HG03139 (cell line): ENCODE results near the gene PDE11A.
A peak's percentile ranks its signal among the peaks of the same experiment; 100 is the strongest.
"Not testable (repeated sequence)": the region's sequence is repeated elsewhere in the genome, so short reads cannot be mapped to it uniquely, and the experiment has no call there.

Source experiments
- ATAC-seq: cut with Tn5 transposase; IDR thresholded peaks from one replicate; pipeline ENCODE4 v1.9.1; 2021; ENCODE audit not compliant: unreplicated experiment

PDE11A gene

DNA sequence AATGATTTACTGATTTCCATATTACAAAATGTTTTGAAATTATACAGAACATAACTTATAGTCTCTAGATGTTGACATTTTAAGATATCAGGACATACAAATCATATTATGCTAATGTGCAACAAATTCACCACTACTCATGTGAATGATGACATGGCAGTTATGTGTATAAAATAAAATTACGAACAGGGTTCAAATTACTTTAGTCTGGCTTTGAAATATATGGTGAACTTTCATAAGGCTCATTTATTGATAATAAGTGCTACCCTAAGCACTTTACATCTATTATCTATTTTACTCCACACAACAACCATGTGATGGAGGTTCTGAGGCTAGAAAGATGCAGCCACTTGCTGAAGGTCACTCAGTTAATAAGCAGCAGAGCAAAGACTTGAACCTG, 62.8 kb downstream of the PDE11A start:
- no peak for ATAC-seq

DNA sequence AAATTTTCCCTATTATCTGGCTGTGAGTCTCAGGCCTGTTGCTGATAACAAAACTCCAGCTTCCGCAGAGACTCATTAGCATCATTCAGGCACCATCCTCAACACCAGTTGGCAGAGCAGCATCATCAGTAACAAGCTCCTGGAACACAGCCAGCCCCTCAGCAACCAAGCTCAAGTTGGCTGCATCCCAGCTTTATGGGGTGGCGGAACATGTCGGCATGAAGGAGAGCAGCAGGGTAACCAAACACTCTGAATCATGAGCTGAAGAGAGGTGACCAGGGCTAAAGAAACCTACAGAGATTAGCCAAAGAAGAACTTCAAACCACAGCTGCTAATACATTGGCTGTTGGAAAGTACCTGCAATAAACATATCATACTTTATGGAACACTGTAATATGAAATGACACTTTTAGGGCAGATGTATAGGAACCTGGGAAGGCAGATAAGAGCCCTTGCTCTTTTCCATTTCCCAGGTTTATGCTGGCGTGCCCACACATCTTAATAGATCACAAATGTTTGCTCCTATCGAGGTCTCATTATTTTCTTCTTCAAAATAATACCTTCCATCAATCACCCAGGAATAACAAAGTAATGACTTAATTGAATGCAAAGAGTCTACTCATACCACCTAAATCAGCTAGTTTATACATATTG, 63.8 kb downstream of the PDE11A start:
- ATAC-seq, result no peak

DNA sequence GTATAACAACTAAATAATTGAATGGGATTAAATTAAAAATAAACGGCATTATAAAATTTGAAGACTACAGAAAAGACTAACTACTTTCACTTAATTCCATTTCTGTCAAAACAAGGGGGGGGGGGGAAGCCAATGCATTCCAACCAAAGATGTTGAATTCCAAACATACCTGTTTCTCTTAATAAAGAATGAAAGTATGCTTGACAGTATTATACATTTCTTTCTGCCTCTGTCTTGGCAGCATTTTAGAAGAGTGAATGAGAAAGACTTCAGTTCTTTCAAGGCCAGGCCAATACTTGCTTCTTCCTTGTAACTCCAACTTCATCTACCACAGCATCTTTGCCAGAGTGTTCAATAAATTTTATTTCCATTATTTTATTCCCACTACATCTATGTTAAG, 65.9 kb downstream of the PDE11A start:
- no peak for ATAC-seq

DNA sequence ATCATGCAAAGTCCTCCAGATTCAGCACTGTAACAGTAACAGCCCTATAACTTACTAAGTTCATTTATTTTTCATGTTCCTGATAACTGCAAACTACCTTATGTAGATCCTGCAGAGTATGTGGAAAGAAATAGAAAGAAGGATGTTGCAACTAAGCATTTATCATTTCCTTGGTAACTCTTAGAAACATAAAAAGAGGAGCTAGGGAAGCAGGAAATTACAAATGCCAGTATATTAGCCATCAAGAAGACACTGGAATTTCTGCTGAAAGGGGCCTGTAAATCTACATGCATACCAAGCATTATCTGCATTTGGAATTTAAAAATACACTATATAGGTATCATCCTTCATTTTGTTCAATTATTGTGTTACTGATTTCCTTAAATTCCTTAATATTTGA, 66.8 kb downstream of the PDE11A start:
- no peak for ATAC-seq

GRCh38 chr2:178002038-178002437, 70.5 kb downstream of the PDE11A start:
- no peak for ATAC-seq

DNA sequence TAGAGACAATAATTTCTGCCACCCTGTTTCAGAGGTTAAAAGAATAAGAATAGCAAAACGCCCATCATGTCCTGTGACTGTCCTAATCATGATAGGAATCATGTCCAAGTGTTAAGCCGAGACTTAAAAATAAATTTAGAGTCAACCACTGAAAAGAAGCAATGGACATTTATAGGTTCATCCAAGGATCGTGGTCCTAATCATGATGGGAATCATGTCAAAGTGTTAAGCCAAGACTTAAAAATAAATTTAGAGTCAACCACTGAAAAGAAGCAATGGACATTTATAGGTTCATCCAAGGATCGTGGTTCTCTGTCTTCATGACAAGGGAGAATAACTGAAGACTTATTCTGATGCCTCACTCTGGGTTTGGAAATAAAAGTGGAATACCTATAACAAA, 73.6 kb downstream of the PDE11A start:
- no peak for ATAC-seq

- no peak for ATAC-seq
Observed at GRCh38 chr2:177998006-177998405, 74.6 kb downstream of the PDE11A start.

- ATAC-seq, result no peak
Observed at GRCh38 chr2:177992992-177993391, 79.6 kb downstream of the PDE11A start.

DNA sequence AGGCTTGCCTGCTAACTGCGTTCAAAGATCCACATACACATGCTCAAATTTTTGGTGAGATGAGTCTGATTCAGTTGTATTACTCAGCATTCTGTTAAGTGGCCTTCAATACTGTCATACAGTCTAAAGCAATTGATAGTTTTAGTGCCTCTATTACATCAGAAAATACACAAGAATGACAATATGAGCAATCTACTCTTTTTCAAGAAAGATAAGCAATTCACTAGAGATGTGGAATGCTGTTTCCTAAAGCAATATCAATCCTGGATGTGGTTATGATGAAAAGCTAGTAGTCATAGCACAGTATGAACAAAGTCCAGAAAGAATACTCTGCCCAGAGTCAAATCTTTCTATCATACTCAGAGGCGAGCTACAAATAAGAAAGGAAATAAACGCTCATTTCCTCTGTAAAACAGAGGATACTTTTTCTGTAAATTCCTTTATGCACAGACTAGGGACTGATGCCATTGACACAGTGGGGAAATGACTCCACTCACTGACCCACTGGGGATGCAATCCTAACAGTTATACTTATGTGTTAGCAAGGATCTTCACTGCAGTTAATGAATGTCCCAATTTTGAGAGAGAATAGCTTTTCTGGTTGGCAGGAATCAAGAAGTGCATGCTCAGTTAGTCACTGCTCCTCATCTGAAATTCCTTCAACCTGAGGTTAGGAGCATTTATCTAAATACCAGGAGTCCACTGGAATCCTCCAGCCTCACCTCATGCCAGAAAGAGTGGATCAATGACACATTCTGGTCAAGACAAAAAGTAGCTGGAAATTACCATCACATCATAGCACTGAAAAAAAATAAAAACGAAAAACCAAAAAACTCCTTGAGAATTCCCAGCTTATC, 83.3 kb downstream of the PDE11A start:
- no peak for ATAC-seq

DNA sequence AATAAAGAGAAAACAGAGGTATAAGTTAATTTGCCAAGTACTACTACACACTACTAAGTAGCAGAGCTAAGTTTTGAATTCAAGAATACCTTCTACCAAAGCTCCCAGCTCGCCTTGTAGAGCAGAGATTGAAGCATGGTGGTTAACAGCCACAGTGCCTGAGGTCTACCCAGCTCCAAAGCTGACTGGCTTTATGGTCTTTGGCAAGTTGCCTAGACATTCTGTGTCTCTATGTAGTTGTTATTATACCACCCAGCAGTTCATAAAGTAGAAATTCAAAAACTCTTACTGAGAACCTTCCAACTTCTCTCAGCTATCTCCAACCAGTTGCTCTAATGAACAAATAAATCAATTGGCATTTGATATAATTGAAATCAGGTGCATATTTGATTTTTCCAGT, 87.8 kb downstream of the PDE11A start:
- no peak for ATAC-seq

- peak; percentile 79 for ATAC-seq
Observed at GRCh38 chr2:177983183-177983788, 89.3 kb downstream of the PDE11A start.

DNA sequence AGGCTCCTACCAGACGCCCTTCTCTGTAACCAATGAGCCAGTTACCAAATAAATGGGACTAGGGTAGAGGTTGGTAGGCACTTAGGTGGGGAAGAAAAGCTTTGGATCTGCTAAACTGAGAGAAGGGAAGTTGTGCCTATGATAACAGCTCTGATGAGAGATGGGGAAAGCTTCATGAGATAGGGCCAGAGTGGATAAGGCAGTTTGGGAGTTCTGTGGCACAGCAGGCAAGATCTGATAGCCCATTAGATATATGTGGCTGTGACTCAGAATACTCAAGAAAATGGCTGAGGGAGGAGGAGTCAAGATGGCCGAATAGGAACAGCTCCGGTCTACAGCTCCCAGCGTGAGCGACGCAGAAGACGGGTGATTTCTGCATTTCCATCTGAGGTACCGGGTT, 99.8 kb downstream of the PDE11A start:
- no peak for ATAC-seq

DNA sequence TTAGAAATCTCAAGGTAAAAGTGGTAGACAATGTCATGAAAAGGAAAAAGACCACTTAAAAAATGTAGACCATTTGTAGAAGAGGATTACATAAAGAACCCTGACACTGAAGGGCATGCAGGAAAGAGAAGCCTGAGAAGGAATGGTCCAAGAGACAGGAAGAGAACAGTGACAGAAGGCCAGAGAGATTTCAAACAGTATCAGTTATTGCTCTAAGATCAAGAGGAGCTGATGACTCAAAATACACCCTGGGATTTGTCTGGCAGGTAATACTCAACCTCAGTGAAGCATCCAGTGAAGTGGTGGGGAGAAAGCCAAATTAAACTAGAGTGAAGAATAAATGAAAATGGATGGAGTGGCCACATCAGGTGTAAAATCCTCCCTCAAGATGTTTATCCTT, 100.5 kb downstream of the PDE11A start:
- no peak for ATAC-seq

DNA sequence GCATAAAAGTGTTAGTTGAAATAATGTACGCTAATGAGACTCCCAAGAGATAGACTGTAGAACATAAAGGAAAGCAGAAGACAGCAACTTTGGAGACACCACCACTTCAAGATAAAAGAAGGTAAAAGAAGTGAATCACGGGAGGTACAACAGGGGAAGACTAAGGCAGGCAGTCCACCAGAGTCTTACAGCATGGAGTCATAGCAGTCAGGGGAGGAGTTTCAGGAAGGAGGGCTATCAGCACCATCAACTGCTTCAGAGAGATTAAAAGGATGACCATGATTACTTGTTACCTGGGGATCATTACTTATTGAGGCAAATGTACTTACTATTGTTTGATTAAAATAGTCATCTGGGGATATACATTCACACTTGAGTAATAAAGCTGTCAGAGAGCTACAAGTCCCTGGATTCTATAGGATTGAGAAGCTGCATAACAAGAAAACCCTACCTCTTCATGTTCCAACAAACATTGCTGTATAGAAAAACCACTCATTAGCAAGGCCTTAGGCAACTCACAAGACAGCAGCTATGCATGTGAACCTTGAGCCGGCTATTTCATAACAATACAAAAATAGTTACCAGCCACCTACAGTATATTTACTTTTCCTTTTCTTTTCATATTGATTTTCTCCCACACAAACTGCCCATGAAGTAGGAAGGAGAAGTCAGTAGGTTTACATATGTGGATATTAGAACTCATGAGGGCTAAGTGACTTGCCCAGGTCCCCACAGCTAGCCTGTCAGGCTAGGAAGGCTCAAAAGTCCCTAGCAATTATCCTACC, 101.7 kb downstream of the PDE11A start:
- ATAC-seq, result no peak

DNA sequence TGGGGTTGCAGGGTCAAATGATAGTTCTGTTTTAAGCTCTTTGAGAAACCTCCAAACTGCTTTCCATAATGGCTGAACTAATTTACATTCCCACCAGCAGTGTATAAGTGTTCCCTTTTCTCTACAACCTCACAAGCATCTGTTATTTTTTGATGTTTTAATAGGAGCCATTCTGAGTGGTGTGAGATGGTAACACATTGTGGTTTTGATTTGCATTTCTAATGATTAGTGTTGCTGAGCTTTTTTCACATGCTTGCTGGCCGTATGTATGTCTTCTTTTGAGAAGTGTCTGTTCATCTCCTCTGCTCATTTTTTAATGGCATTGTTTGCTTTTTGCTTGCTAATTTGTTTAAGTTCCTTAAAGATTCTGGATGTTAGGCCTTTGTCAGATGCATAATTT, 107.7 kb downstream of the PDE11A start:
- ATAC-seq, result no peak

DNA sequence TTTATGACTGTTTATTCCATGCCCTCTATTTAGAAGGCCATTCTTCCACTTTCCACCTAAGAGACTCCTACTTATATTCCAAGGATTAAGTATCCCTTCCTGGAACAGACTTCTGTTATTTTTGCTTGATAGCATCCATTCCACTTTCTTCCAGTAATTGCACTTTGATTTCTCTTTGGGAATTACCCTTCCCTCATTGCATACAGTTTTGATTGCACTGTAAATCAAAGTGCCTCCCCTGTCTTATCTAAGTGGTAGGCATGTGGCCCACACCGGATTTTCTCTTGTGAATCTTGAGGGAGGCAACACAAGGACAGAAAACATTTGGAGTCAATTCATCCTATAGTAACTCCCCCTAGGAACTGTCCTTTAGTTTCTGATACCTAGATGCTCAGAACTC, 120.4 kb downstream of the PDE11A start:
- no peak for ATAC-seq

DNA sequence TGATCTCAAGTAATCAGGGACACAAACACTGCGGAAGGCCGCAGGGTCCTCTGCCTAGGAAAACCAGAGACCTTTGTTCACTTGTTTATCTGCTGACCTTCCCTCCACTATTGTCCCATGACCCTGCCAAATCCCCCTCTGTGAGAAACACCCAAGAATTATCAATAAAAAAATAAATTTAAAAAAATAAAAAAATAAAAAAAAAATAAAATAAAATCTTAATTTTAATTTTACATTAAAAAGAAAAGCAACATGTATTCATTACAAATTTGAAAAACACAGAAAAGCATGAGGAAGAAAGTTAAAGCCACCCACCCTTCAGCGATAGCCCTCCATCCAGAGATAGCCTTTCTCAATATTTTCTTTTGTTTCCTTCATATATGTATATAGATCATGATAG, 125.0 kb downstream of the PDE11A start:
- not testable (repeated sequence) for ATAC-seq

DNA sequence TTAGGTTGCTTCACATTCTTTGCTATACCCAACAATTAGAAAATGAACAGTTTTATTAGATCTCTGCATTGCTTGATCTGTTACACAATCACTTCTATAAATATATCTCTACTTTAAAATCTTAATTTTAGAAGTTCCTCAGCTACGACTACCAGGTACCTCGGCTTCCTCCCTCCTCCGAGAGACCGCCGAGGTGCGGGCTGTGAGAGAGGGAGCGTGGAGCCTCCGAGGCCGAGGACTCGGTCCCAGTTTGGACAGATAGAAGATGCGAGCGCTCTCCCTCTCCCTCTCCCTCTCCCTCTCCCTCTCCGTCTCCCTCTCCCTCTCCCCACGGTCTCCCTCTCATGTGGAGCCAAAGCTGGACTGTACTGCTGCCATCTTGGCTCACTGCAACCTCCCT, 128.0 kb downstream of the PDE11A start:
- ATAC-seq, result not testable (repeated sequence)

GRCh38 chr2:177942731-177943130, 129.8 kb downstream of the PDE11A start:
- ATAC-seq, result no peak

GRCh38 chr2:177939211-177939610, 133.4 kb downstream of the PDE11A start:
- no peak for ATAC-seq

DNA sequence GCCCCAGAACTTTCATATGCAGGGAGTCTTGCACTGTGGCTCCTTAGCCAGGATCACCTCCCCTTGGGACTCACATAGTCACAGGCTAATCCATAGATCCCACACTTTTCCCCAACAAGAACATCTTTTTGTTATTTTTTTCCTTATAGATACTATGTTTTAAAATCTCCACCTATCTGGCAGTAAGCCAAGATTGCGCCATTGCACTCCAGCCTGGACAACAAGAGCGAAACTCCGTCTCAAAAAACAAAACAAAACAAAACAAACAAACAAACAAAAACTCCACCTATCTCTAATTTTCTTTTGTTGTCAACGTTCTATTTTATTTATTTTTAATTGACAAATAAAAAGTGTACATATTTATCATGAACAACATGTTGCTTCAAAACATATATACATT, 141.7 kb downstream of the PDE11A start:
- no peak for ATAC-seq
